WTC11 (cell line): ENCODE results near the gene TOGARAM2. TPM values are rescaled to one million over a fixed set of nuclear protein-coding genes. Genes with fewer than 3 reads are reported as not detected.

ENCODE experiments used
- ATAC-seq: fragments of 200-7000 bp; cut with Tn5 transposase; 2 replicates; pipeline ENCODE4 v1.10.0; 2021; ENCODE audit warnings: mild to moderate bottlenecking, moderate library complexity
- CTCF ChIA-PET: fragments of 300-600 bp; sonication (Branson Sonifier 250); formaldehyde crosslinking; loops from one replicate; lab custom pipeline; 2021; ENCODE audit warnings: antibody characterized with exemption; lab: Charles Lee
- POLR2A ChIA-PET: fragments of 350-600 bp; sonication (Branson Sonifier 250); formaldehyde crosslinking; loops from one replicate; lab custom pipeline; 2021; ENCODE audit warnings: antibody characterized with exemption; lab: Charles Lee
- DNase-seq: peaks from one replicate; pipeline ENCODE4 v3.0.0; 2021; ENCODE audit warnings: low spot score
- H3K27ac Mint-ChIP-seq: 2 replicates; pipeline ENCODE4 v1.8.0; 2021; ENCODE audit warnings: mixed read lengths
- H3K27me3 Mint-ChIP-seq: 2 replicates; pipeline ENCODE4 v1.8.0; 2021; ENCODE audit warnings: low read depth, mild to moderate bottlenecking, moderate library complexity, mixed read lengths
- H3K36me3 Mint-ChIP-seq: 2 replicates; pipeline ENCODE4 v1.8.0; 2021; ENCODE audit warnings: mixed read lengths
- H3K4me1 Mint-ChIP-seq: 2 replicates; pipeline ENCODE4 v1.8.0; 2022; ENCODE audit warnings: mixed read lengths
- H3K4me3 Mint-ChIP-seq: 2 replicates; pipeline ENCODE4 v1.8.0; 2021; ENCODE audit warnings: mild to moderate bottlenecking, moderate library complexity, mixed read lengths
- H3K9me3 Mint-ChIP-seq: 2 replicates; pipeline ENCODE4 v1.8.0; 2021; ENCODE audit warnings: mixed read lengths
- AFF4 ChIP-seq: sonication (generic); formaldehyde crosslinking; IDR thresholded peaks from 2 replicates; pipeline ENCODE4 v1.8.1; 2023; ENCODE audit warnings: mild to moderate bottlenecking, missing genetic modification reagents, borderline replicate concordance
- ARID4B ChIP-seq: sonication (generic); formaldehyde crosslinking; IDR thresholded peaks from 2 replicates; pipeline ENCODE4 v1.8.0; 2023; ENCODE audit warnings: missing genetic modification reagents, mild to moderate bottlenecking, borderline replicate concordance
- E2F4 ChIP-seq: sonication (generic); formaldehyde crosslinking; IDR thresholded peaks from 2 replicates; pipeline ENCODE4 v1.8.1; 2022; ENCODE audit warnings: low read depth, mild to moderate bottlenecking, moderate library complexity, missing genetic modification reagents, borderline replicate concordance
- E2F5 ChIP-seq: sonication (generic); formaldehyde crosslinking; IDR thresholded peaks from 2 replicates; pipeline ENCODE4 v1.8.1; 2022; ENCODE audit warnings: mild to moderate bottlenecking, moderate library complexity, missing genetic modification reagents
- EMX1 ChIP-seq: fragments of 250-450 bp; sonication (Bioruptor Pico); IDR thresholded peaks from 2 replicates; pipeline ENCODE4 v1.8.0; 2021; ENCODE audit warnings: mild to moderate bottlenecking
- ETV6 ChIP-seq: sonication (generic); formaldehyde crosslinking; IDR thresholded peaks from 2 replicates; pipeline ENCODE4 v1.8.1; 2022; ENCODE audit warnings: mild to moderate bottlenecking, missing genetic modification reagents
- GRHL2 ChIP-seq: fragments of 250-450 bp; sonication (Bioruptor Pico); IDR thresholded peaks from 2 replicates; pipeline ENCODE4 v1.8.0; 2022; ENCODE audit warnings: mild to moderate bottlenecking, moderate library complexity; ENCODE audit not compliant: insufficient replicate concordance, severe bottlenecking
- HMGXB4 ChIP-seq: sonication (generic); formaldehyde crosslinking; IDR thresholded peaks from 2 replicates; pipeline ENCODE4 v1.8.1; 2023; ENCODE audit warnings: mild to moderate bottlenecking, moderate library complexity, missing genetic modification reagents
- IRF2 ChIP-seq: sonication (generic); formaldehyde crosslinking; IDR thresholded peaks from 2 replicates; pipeline ENCODE4 v1.8.0; 2022; ENCODE audit warnings: low read depth, missing genetic modification reagents, borderline replicate concordance
- JAZF1 ChIP-seq: fragments of 250-450 bp; sonication (Bioruptor Pico); IDR thresholded peaks from 2 replicates; pipeline ENCODE4 v1.9.0; 2021; ENCODE audit warnings: moderate library complexity, mild to moderate bottlenecking, inconsistent platforms
- MLX ChIP-seq: sonication (generic); formaldehyde crosslinking; IDR thresholded peaks from 2 replicates; pipeline ENCODE4 v1.8.1; 2023; ENCODE audit warnings: mild to moderate bottlenecking, missing genetic modification reagents, moderate library complexity
- NR1H2 ChIP-seq: sonication (generic); formaldehyde crosslinking; IDR thresholded peaks from 2 replicates; pipeline ENCODE4 v1.9.0; 2021; ENCODE audit warnings: mild to moderate bottlenecking, moderate library complexity, missing genetic modification reagents
- NR2C2 ChIP-seq: sonication (generic); formaldehyde crosslinking; IDR thresholded peaks from 2 replicates; pipeline ENCODE4 v1.8.0; 2022; ENCODE audit warnings: mild to moderate bottlenecking, missing genetic modification reagents
- NR3C1 ChIP-seq: sonication (generic); formaldehyde crosslinking; conservative IDR thresholded peaks from 2 replicates; pipeline ENCODE4 v1.8.1; 2023; ENCODE audit warnings: low read depth, mild to moderate bottlenecking, missing genetic modification reagents
- SMAD3 ChIP-seq: sonication (generic); formaldehyde crosslinking; IDR thresholded peaks from 2 replicates; pipeline ENCODE4 v1.8.0; 2022; ENCODE audit warnings: missing genetic modification reagents, mild to moderate bottlenecking, borderline replicate concordance
- SMAD4 ChIP-seq: sonication (generic); formaldehyde crosslinking; IDR thresholded peaks from 2 replicates; pipeline ENCODE4 v1.8.0; 2022; ENCODE audit warnings: mild to moderate bottlenecking, missing genetic modification reagents
- SOX15 ChIP-seq: fragments of 250-450 bp; sonication (Bioruptor Pico); IDR thresholded peaks from 2 replicates; pipeline ENCODE4 v1.9.0; 2021; ENCODE audit warnings: mild to moderate bottlenecking
- SP1 ChIP-seq: sonication (generic); formaldehyde crosslinking; conservative IDR thresholded peaks from 2 replicates; pipeline ENCODE4 v1.8.1; 2022; ENCODE audit warnings: missing genetic modification reagents
- TCF7 ChIP-seq: sonication (generic); formaldehyde crosslinking; IDR thresholded peaks from 2 replicates; pipeline ENCODE4 v1.8.0; 2022; ENCODE audit warnings: mild to moderate bottlenecking, low read depth, missing genetic modification reagents, moderate library complexity
- TP53 ChIP-seq: sonication (generic); formaldehyde crosslinking; IDR thresholded peaks from 2 replicates; pipeline ENCODE4 v1.8.1; 2023; ENCODE audit warnings: mild to moderate bottlenecking, missing genetic modification reagents
- USF1 ChIP-seq: sonication (generic); formaldehyde crosslinking; IDR thresholded peaks from 2 replicates; pipeline ENCODE4 v1.8.0; 2022; ENCODE audit warnings: mild to moderate bottlenecking, missing genetic modification reagents
- ZNF232 ChIP-seq: sonication (generic); formaldehyde crosslinking; IDR thresholded peaks from 2 replicates; pipeline ENCODE4 v1.8.0; 2022; ENCODE audit warnings: mild to moderate bottlenecking, missing genetic modification reagents
- ZNF671 ChIP-seq: fragments of 250-450 bp; sonication (Bioruptor Pico); IDR thresholded peaks from 2 replicates; pipeline ENCODE4 v1.8.0; 2021; ENCODE audit warnings: mild to moderate bottlenecking
- total RNA-seq: library from RNA; stranded (reverse); gene quantifications from 3 replicates; pipeline ENCODE4 v1.2.3, GENCODE V29; 2021
- TF ChIP-seq, protein P1 (sequence below): fragments of 250-450 bp; sonication (Bioruptor Pico); IDR thresholded peaks from 2 replicates; pipeline ENCODE4 v1.9.0; 2021; ENCODE audit warnings: moderate library complexity, mild to moderate bottlenecking, inconsistent platforms, borderline replicate concordance

Gene TOGARAM2
- total RNA-seq, 1 experiment from 2014 or later = 1.0 TPM

DNA sequence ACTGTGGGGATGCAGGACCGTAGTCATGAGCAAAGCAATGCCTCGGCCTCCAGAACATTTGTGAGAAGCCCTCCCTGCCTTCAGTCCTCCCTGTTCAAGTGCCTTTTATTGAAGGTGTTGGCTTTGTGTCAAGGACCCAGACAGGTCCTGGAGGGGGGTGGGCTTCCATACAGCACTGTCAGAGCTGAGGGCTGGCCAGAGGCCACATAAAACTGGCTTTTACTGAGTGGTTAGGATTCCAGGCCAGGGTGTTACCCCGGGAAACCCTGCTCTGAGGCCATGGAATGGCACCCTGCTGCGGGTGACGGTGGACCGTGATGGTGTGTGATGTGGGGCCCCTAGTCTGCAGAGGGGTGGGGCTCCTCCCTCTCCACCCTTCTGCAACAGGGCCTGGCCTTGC, 41.6 kb downstream of the TOGARAM2 start (continued):
- TF ChIP-seq, protein P1, sequence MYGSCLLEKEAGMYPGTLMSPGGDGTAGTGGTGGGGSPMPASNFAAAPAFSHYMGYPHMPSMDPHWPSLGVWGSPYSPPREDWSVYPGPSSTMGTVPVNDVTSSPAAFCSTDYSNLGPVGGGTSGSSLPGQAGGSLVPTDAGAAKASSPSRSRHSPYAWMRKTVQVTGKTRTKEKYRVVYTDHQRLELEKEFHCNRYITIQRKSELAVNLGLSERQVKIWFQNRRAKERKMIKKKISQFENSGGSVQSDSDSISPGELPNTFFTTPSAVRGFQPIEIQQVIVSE (CRISPR knock-in tag) = no peak
- TF ChIP-seq ZNF232 (CRISPR knock-in tag) (no peak), TP53 (no peak), NR3C1 (CRISPR knock-in tag) (no peak), SOX15 (CRISPR knock-in tag) (no peak), ZNF671 (CRISPR knock-in tag) (no peak), SP1 (CRISPR knock-in tag) (no peak), AFF4 (CRISPR knock-in tag) (no peak)

DNA sequence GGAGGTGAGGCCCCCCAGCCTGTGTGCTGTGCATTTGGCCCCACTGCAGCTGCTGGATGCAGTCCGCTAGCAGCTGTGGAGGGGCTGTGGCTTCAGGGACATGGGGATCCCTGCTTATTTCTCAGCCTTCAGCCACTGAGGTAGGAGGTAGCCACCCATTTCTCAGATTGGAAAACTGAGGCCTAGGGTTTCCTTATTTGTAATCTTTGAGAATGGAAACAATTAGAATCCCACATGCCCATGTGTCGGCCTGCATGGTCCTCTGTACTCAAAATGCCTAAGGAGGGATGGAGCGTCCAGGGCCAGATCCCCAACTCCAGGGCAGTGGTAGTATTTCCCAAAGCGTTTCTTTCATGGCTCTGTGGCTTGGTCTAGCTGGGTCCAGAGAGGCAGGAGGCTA, 42.1 kb downstream of the TOGARAM2 start:
- ChIA-PET POLR2A (no interaction called here), CTCF (interaction anchor here (0.5 kb wide), 1 partner anchor 199 kb away, joined by 3 read pairs; no protein-coding TSS in a partner anchor)
- Mint-ChIP-seq H3K27ac (no peak overlapping the region), H3K36me3 (no peaks in the 10 kb centered on the region), H3K27me3 (no peaks in the 10 kb centered on the region), H3K4me3 (no peak overlapping the region), H3K4me1 (peaks cover 3% of the 10 kb centered on the region; the same call in 1 of the 2 replicates), H3K9me3 (no peaks in the 10 kb centered on the region)
- TF ChIP-seq E2F4 (CRISPR knock-in tag) = no peak
- TF ChIP-seq E2F5 (CRISPR knock-in tag) = no peak
- no peak for TF ChIP-seq GRHL2
- TF ChIP-seq ETV6 (CRISPR knock-in tag) = no peak
- TF ChIP-seq NR2C2 (CRISPR knock-in tag) = no peak
- TF ChIP-seq ARID4B (CRISPR knock-in tag) = no peak
- TF ChIP-seq USF1 (CRISPR knock-in tag) = no peak
- no peak for TF ChIP-seq MLX (CRISPR knock-in tag)
- no peak for TF ChIP-seq NR1H2 (CRISPR knock-in tag)
- TF ChIP-seq SMAD3 (CRISPR knock-in tag) = no peak
- no peak for TF ChIP-seq SMAD4
- TF ChIP-seq EMX1 (CRISPR knock-in tag) = no peak
- TF ChIP-seq JAZF1 (CRISPR knock-in tag) = no peak
- no peak for TF ChIP-seq TCF7 (CRISPR knock-in tag)
- no peak for TF ChIP-seq IRF2 (CRISPR knock-in tag)
- no peak for TF ChIP-seq HMGXB4 (CRISPR knock-in tag)
- DNase-seq = no peak
- ATAC-seq = no peak
